Neural progenitor cell (in vitro differentiated cells): ENCODE measurements around the gene CTXND1.

ENCODE experiments used
- EZH2phosphoT487 ChIP-seq: fragments of 200-600 bp; sonication (generic); IDR thresholded peaks from 2 replicates; pipeline ENCODE4 v1.6.1; 2017; ENCODE audit warnings: antibody characterized with exemption
- TF ChIP-seq, protein P1 (sequence below): fragments of 200-600 bp; sonication (generic); IDR thresholded peaks from 2 replicates; pipeline ENCODE4 v1.5.1; 2017; ENCODE audit warnings: antibody characterized with exemption, mild to moderate bottlenecking

DNA sequence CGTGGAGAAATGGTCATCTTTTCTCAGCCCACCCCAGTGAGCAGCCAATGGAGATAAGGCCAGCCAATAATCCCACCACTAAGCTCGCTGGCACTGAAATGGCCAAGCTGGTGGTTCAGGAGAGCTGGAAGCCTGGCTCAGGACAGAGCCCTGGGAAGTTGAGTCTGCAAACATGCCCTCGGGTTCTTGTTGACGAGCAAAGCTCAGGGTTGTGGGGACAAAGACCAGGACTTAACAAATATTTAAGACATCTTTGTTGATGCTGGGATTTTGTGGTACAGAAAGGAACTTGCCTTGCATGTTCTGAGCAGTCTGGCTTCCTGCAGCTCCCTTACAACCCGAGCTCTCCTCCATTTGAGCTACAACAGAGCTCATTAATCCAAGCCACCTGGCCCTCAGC lies 94.8 kb downstream of the CTXND1 start:
- TF ChIP-seq, protein P1, sequence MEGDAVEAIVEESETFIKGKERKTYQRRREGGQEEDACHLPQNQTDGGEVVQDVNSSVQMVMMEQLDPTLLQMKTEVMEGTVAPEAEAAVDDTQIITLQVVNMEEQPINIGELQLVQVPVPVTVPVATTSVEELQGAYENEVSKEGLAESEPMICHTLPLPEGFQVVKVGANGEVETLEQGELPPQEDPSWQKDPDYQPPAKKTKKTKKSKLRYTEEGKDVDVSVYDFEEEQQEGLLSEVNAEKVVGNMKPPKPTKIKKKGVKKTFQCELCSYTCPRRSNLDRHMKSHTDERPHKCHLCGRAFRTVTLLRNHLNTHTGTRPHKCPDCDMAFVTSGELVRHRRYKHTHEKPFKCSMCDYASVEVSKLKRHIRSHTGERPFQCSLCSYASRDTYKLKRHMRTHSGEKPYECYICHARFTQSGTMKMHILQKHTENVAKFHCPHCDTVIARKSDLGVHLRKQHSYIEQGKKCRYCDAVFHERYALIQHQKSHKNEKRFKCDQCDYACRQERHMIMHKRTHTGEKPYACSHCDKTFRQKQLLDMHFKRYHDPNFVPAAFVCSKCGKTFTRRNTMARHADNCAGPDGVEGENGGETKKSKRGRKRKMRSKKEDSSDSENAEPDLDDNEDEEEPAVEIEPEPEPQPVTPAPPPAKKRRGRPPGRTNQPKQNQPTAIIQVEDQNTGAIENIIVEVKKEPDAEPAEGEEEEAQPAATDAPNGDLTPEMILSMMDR = no peak
- TF ChIP-seq EZH2phosphoT487 = no peak
